Measurements from ENCODE around the gene ARMC8. TPM values are rescaled to one million over a fixed set of nuclear protein-coding genes. Genes with fewer than 3 reads are reported as not detected.

ARMC8 gene
- polyA plus RNA-seq, 2 of the 4 experiments (the other 2 are of a cell fraction), result 25.6 to 45.7 TPM

- no peak overlapping the region for H3K4me3 ChIP-seq
- ATAC-seq (no peak), DNase-seq (ENCODE audit: low read depth in 1 of 2, low spot score in 1 of 2) (no peak), FAIRE-seq (no peak)
- WGBS (ENCODE audit: missing lambda C conversion rate), result 30% methylated on average over 5 of the region's 5 CpGs
- H3K27ac ChIP-seq, result no peak overlapping the region
- H3K4me2 ChIP-seq, result no peak overlapping the region
- H3K4me1 ChIP-seq, result no peaks in the 10 kb centered on the region
- ChIA-PET CTCF (interaction anchor here (0.7 to 2.0 kb wide), 4 partner anchors 9 to 239 kb away, joined by 3 to 6 read pairs (median 4); no protein-coding TSS in a partner anchor), POLR2A (no interaction called here)
- H3K9me3 ChIP-seq, result no peaks in the 10 kb centered on the region
- TF ChIP-seq NFE2L2 (conservative IDR thresholded peaks at IDR 0.05; ENCODE audit: low read length), result no peak
Observed at GRCh38 chr3:138338244-138338643, 151.1 kb downstream of the ARMC8 start.

- no peaks in the 10 kb centered on the region for H3K9me3 ChIP-seq
- no peak for FAIRE-seq
- no peaks in the 10 kb centered on the region for H3K4me1 ChIP-seq
- no peak for TF ChIP-seq PHF8 (IDR thresholded peaks at IDR 0.05; ENCODE audit: borderline replicate concordance, low read depth)
- no peak for TF ChIP-seq CTCF (IDR thresholded peaks at IDR 0.05)
- TF ChIP-seq CEBPB (IDR thresholded peaks at IDR 0.05), result no peak
- no peak for TF ChIP-seq RARB (CRISPR knock-in tag; IDR thresholded peaks at IDR 0.05)
- no peak for TF ChIP-seq ZC3H11A (IDR thresholded peaks at IDR 0.05)
- no peak for TF ChIP-seq ELK1 (IDR thresholded peaks at IDR 0.05; ENCODE audit: low read depth, low read length)
- no peak for TF ChIP-seq CBX2 (IDR thresholded peaks at IDR 0.05; ENCODE audit: borderline replicate concordance, low read depth)
- TF ChIP-seq ZFP36 (IDR thresholded peaks at IDR 0.05; ENCODE audit: borderline replicate concordance, partially characterized antibody), result no peak
- no peak for TF ChIP-seq HMGXB4 (CRISPR knock-in tag; IDR thresholded peaks at IDR 0.05; ENCODE audit: borderline replicate concordance)
- H3K27ac ChIP-seq, result no peak overlapping the region
- WGBS (ENCODE audit: missing lambda C conversion rate), result 100% methylated on average over 3 of the region's 5 CpGs
- no peak for DNase-seq (ENCODE audit: low read depth in 1 of 2, low spot score in 1 of 2)
- CTCF ChIA-PET, result interaction anchor here (0.7 to 2.0 kb wide), 4 partner anchors 9 to 239 kb away, joined by 3 to 6 read pairs (median 4); no protein-coding TSS in a partner anchor
- H3K4me2 ChIP-seq, result no peak overlapping the region
- POLR2A ChIA-PET, result no interaction called here
- ATAC-seq, result no peak
- H3K4me3 ChIP-seq, result no peak overlapping the region
Observed at GRCh38 chr3:138338811-138339210, 151.7 kb downstream of the ARMC8 start.

GRCh38 chr3:138340511-138340910 is 153.4 kb downstream of the ARMC8 start:
- 44% methylated on average over 5 of the region's 5 CpGs for WGBS (ENCODE audit: missing lambda C conversion rate)
- ATAC-seq, result no peak
- no peak for DNase-seq (ENCODE audit: low read depth in 1 of 2, low spot score in 1 of 2)
- H3K9me3 ChIP-seq, result no peaks in the 10 kb centered on the region
- TF ChIP-seq CBX2 (IDR thresholded peaks at IDR 0.05; ENCODE audit: borderline replicate concordance, low read depth) (no peak), SMC3 (IDR thresholded peaks at IDR 0.05) (no peak), BCL3 (IDR thresholded peaks at IDR 0.05) (no peak)
- CTCF ChIA-PET, result no interaction called here
- no peak overlapping the region for H3K4me3 ChIP-seq
- H3K4me2 ChIP-seq, result no peak overlapping the region
- FAIRE-seq, result no peak
- POLR2A ChIA-PET, result no interaction called here
- H3K4me1 ChIP-seq, result no peaks in the 10 kb centered on the region
- H3K27ac ChIP-seq, result no peak overlapping the region

GRCh38 chr3:138344754-138345153 is 157.7 kb downstream of the ARMC8 start:
- H3K4me2 ChIP-seq, result no peak overlapping the region
- DNase-seq (ENCODE audit: low read depth in 1 of 2, low spot score in 1 of 2) (no peak), FAIRE-seq (no peak), ATAC-seq (no peak)
- POLR2A ChIA-PET, result no interaction called here
- H3K4me1 ChIP-seq, result peaks cover 6% of the 10 kb centered on the region; the same call in 1 of the 3 replicates
- 33% methylated on average over 1 of the region's 1 CpG for WGBS (ENCODE audit: missing lambda C conversion rate)
- no peak overlapping the region for H3K4me3 ChIP-seq
- H3K9me3 ChIP-seq, result no peaks in the 10 kb centered on the region
- CTCF ChIA-PET, result no interaction called here
- H3K27ac ChIP-seq, result no peak overlapping the region
- no peak for TF ChIP-seq ESRRA (IDR thresholded peaks at IDR 0.05; ENCODE audit: borderline replicate concordance, low read length)
- no peak for TF ChIP-seq RFX5 (IDR thresholded peaks at IDR 0.05)
- no peak for TF ChIP-seq FOSL2 (IDR thresholded peaks at IDR 0.05)
- no peak for TF ChIP-seq FOSL2 (CRISPR knock-in tag; IDR thresholded peaks at IDR 0.05)
- TF ChIP-seq ZFP36 (IDR thresholded peaks at IDR 0.05; ENCODE audit: borderline replicate concordance, partially characterized antibody), result no peak
- no peak for TF ChIP-seq MAFK (IDR thresholded peaks at IDR 0.05; ENCODE audit: partially characterized antibody)
- TF ChIP-seq HEYL (CRISPR knock-in tag; IDR thresholded peaks at IDR 0.05), result no peak
- no peak for TF ChIP-seq ZSCAN20 (CRISPR knock-in tag; IDR thresholded peaks at IDR 0.05)
- TF ChIP-seq CTCF (IDR thresholded peaks at IDR 0.05), result no peak
- no peak for TF ChIP-seq JUNB (IDR thresholded peaks at IDR 0.05)
- no peak for TF ChIP-seq HDAC2 (IDR thresholded peaks at IDR 0.05)
- no peak for TF ChIP-seq CBX8 (IDR thresholded peaks at IDR 0.05)
